GM23248 (cell line): ENCODE measurements around the gene PGLYRP3.

Experiments
- EZH2 ChIP-seq: fragments of 200-600 bp; sonication (generic); IDR thresholded peaks from 2 replicates; pipeline ENCODE4 v1.6.1; 2018; ENCODE audit warnings: antibody characterized with exemption, mild to moderate bottlenecking; ENCODE audit not compliant: insufficient read depth, poor library complexity, severe bottlenecking
- EZH2phosphoT487 ChIP-seq: fragments of 200-600 bp; sonication (generic); IDR thresholded peaks from 2 replicates; pipeline ENCODE4 v1.6.1; 2018; ENCODE audit warnings: antibody characterized with exemption, moderate library complexity, mild to moderate bottlenecking, low read depth; ENCODE audit not compliant: insufficient read depth

DNA sequence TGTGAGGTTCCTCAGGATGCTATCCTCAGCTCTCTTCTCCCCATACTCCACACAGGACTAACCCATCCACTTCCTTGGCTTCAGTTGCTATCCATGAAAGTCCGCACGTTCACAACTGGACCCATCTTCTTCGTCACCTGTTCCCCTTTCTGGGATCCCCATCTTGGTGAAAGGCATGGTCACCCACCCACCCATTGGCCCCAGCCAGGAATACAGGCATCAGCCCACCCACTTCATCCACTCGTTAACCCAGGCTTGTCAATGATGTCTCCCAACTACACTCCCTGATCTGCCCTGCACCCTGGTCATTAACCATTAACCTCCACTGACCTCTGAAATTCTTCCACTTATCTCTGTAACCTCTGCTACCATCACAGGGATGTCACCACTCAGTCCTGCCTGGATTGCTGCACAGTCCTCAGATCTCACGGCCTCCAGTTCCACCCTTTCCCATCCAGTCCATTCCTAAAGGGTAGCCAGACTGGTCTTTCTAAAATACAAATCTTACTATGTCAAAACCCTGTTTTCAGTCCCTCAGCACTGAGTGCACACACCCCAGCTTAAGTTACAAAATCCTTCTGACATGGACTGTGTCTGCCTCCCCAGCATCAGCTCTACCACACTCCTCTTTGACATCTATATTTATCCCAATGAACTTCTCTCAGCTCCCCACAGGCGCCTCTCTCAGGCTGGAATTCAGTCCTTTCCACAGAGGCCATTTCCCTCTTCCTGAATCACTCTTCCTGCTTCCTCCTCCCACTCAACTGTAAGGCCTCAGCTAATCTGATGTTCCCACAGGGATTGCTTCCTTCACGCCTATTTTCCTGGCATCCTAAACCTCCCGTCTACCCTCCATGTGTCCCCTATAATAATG, 25.5 kb upstream of the PGLYRP3 start:
- TF ChIP-seq EZH2 (no peak), EZH2phosphoT487 (no peak)
